Neutrophil (primary cell): Measurements from ENCODE around the gene CLSTN2.

Experiments
- H3K27ac ChIP-seq: fragments of 200-600 bp; sonication (generic); 2 replicates; pipeline ENCODE4 v1.5.1; 2016; ENCODE audit warnings: mild to moderate bottlenecking, moderate library complexity
- H3K27me3 ChIP-seq: fragments of 200-600 bp; sonication (generic); 2 replicates; pipeline ENCODE4 v1.6.0; 2016; ENCODE audit warnings: mild to moderate bottlenecking
- H3K36me3 ChIP-seq: fragments of 200-600 bp; sonication (generic); 2 replicates; pipeline ENCODE4 v1.5.1; 2017
- H3K4me1 ChIP-seq, 2 experiments: fragments of 200-600 bp in 1 of 2; sonication (generic) in 1 of 2; 1 replicate in 1 of 2; 2 replicates in 1 of 2; pipeline versions ENCODE4 v1.5.1 to v1.6.1; 2013 to 2016; ENCODE audit warnings: low read depth in 1 of 2, low read length in 1 of 2, mild to moderate bottlenecking in 1 of 2, moderate library complexity in 1 of 2; ENCODE audit not compliant: control insufficient read depth in 1 of 2, insufficient read depth in 1 of 2
- H3K4me3 ChIP-seq, 2 experiments: fragments of 200-600 bp in 1 of 2; sonication (generic) in 1 of 2; 1 replicate in 1 of 2; 2 replicates in 1 of 2; pipeline ENCODE4 v1.5.1; 2013 to 2016; ENCODE audit warnings: low read depth in 1 of 2, low read length in 1 of 2, mild to moderate bottlenecking in 1 of 2, moderate library complexity in 1 of 2
- H3K9me3 ChIP-seq: fragments of 200-600 bp; sonication (generic); 2 replicates; pipeline ENCODE4 v1.5.1; 2016
- CTCF ChIP-seq: fragments of 200-600 bp; sonication (generic); IDR thresholded peaks from 2 replicates; pipeline ENCODE4 v1.5.1; 2016; ENCODE audit warnings: antibody characterized with exemption

The CLSTN2 gene

GRCh38 chr3:140375002-140375401 is 440.0 kb downstream of the CLSTN2 start:
- no peaks in the 10 kb centered on the region for H3K9me3 ChIP-seq
- no peaks in the 10 kb centered on the region for H3K4me1 ChIP-seq
- no peaks in the 10 kb centered on the region for H3K36me3 ChIP-seq
- H3K27ac ChIP-seq, result no peak overlapping the region
- no peak for TF ChIP-seq CTCF
- no peak overlapping the region for H3K4me3 ChIP-seq
- H3K27me3 ChIP-seq, result no peaks in the 10 kb centered on the region

- H3K4me3 ChIP-seq, result no peak overlapping the region
- H3K9me3 ChIP-seq, result no peaks in the 10 kb centered on the region
- TF ChIP-seq CTCF, result no peak
- no peaks in the 10 kb centered on the region for H3K36me3 ChIP-seq
- no peaks in the 10 kb centered on the region for H3K4me1 ChIP-seq
- H3K27ac ChIP-seq, result no peak overlapping the region
- no peaks in the 10 kb centered on the region for H3K27me3 ChIP-seq
These were observed 441.3 kb downstream of the CLSTN2 start for GRCh38 chr3:140376136-140376889.

- no peaks in the 10 kb centered on the region for H3K9me3 ChIP-seq
- no peaks in the 10 kb centered on the region for H3K4me1 ChIP-seq
- no peak overlapping the region for H3K4me3 ChIP-seq
- no peaks in the 10 kb centered on the region for H3K27me3 ChIP-seq
- H3K36me3 ChIP-seq, result no peaks in the 10 kb centered on the region
- no peak for TF ChIP-seq CTCF
- no peak overlapping the region for H3K27ac ChIP-seq
These were observed 442.7 kb downstream of the CLSTN2 start for GRCh38 chr3:140377644-140378043.

- no peak overlapping the region for H3K27ac ChIP-seq
- no peak for TF ChIP-seq CTCF
These were observed 443.8 kb downstream of the CLSTN2 start for GRCh38 chr3:140378571-140379340.

GRCh38 chr3:140384028-140384771 is 449.2 kb downstream of the CLSTN2 start:
- Histone ChIP-seq H3K9me3 (no peaks in the 10 kb centered on the region), H3K4me3 (no peak overlapping the region), H3K27me3 (no peaks in the 10 kb centered on the region), H3K4me1 (no peaks in the 10 kb centered on the region), H3K36me3 (no peaks in the 10 kb centered on the region), H3K27ac (no peak overlapping the region)
- TF ChIP-seq CTCF, result no peak

More at GRCh38 chr3:140378571-140379340, 443.8 kb downstream of the CLSTN2 start:
- Histone ChIP-seq H3K36me3 (no peaks in the 10 kb centered on the region), H3K9me3 (no peaks in the 10 kb centered on the region), H3K27me3 (no peaks in the 10 kb centered on the region), H3K4me1 (no peaks in the 10 kb centered on the region), H3K4me3 (no peak overlapping the region)
